ENCODE data around the gene TENM3. TPM values are rescaled to one million over a fixed set of nuclear protein-coding genes. Genes with fewer than 3 reads are reported as not detected.

TENM3 gene
- total RNA-seq, 1 experiment from 2014 or later = 0.87 TPM

- H3K9me2 ChIP-seq (replicated peaks; ENCODE audit: low read length) = no peaks in the 10 kb centered on the region
- H3K27ac ChIP-seq (ENCODE audit: low read length) = no peak overlapping the region
- ChIA-PET POLR2A (ENCODE audit: unreplicated experiment) (no interaction called here), CTCF (no interaction called here)
- no peaks in the 10 kb centered on the region for H3K9me3 ChIP-seq (ENCODE audit: low read length)
- H2AFZ ChIP-seq (ENCODE audit: low read length) = no peak overlapping the region
- no peaks in the 10 kb centered on the region for H3K27me3 ChIP-seq (ENCODE audit: low read length)
- intact Hi-C loops (cut with micrococcal nuclease) = no loop called here
- no peaks in the 10 kb centered on the region for H4K20me1 ChIP-seq (ENCODE audit: low read length)
- H3K4me2 ChIP-seq (ENCODE audit: low read length) = no peak overlapping the region
- BruUV-seq (replicated peaks) = no TSS peak
- H3K4me1 ChIP-seq (ENCODE audit: insufficient read depth, low read length) = no peaks in the 10 kb centered on the region
- H3F3A ChIP-seq (ENCODE audit: low read length, unreplicated experiment) = no peaks in the 10 kb centered on the region
- no peak overlapping the region for H3K9ac ChIP-seq (ENCODE audit: low read length)
- no peak overlapping the region for H3K4me3 ChIP-seq (ENCODE audit: low read length)
- DNase-seq (no peak), ATAC-seq (no peak)
- no peaks in the 10 kb centered on the region for H3K36me3 ChIP-seq (ENCODE audit: low read depth, low read length)
- no peak for TF ChIP-seq CTCF (conservative IDR thresholded peaks at IDR 0.05; ENCODE audit: low read depth, low read length)
- TF ChIP-seq EZH2 (IDR thresholded peaks at IDR 0.05; ENCODE audit: low read length, unreplicated experiment) = no peak
- TF ChIP-seq EZH2phosphoT487 (IDR thresholded peaks at IDR 0.05; ENCODE audit: borderline replicate concordance, low read length) = no peak
- H3K79me2 ChIP-seq (ENCODE audit: low read length) = no peaks in the 10 kb centered on the region
Measured at GRCh38 chr4:182680234-182680653, 437.0 kb downstream of the TENM3 start.

GRCh38 chr4:182683661-182684060 is 440.5 kb downstream of the TENM3 start:
- ATAC-seq (no peak), DNase-seq (no peak)
- BruUV-seq (replicated peaks) = no TSS peak
- POLR2A ChIA-PET (ENCODE audit: unreplicated experiment) = no interaction called here
- no peaks in the 10 kb centered on the region for H3F3A ChIP-seq (ENCODE audit: low read length, unreplicated experiment)
- no peak overlapping the region for H3K4me3 ChIP-seq (ENCODE audit: low read length)
- CTCF ChIA-PET = no interaction called here
- H3K4me2 ChIP-seq (ENCODE audit: low read length) = no peak overlapping the region
- TF ChIP-seq EZH2 (IDR thresholded peaks at IDR 0.05; ENCODE audit: low read length, unreplicated experiment) (no peak), CTCF (conservative IDR thresholded peaks at IDR 0.05; ENCODE audit: low read depth, low read length) (no peak), EZH2phosphoT487 (IDR thresholded peaks at IDR 0.05; ENCODE audit: borderline replicate concordance, low read length) (no peak)
- H3K27me3 ChIP-seq (ENCODE audit: low read length) = no peaks in the 10 kb centered on the region
- H4K20me1 ChIP-seq (ENCODE audit: low read length) = no peaks in the 10 kb centered on the region
- no peak overlapping the region for H2AFZ ChIP-seq (ENCODE audit: low read length)
- no peaks in the 10 kb centered on the region for H3K79me2 ChIP-seq (ENCODE audit: low read length)
- no peaks in the 10 kb centered on the region for H3K4me1 ChIP-seq (ENCODE audit: insufficient read depth, low read length)
- H3K9me3 ChIP-seq (ENCODE audit: low read length) = no peaks in the 10 kb centered on the region
- no peaks in the 10 kb centered on the region for H3K9me2 ChIP-seq (replicated peaks; ENCODE audit: low read length)
- no peaks in the 10 kb centered on the region for H3K36me3 ChIP-seq (ENCODE audit: low read depth, low read length)
- intact Hi-C loops (cut with micrococcal nuclease) = no loop called here
- no peak overlapping the region for H3K9ac ChIP-seq (ENCODE audit: low read length)
- H3K27ac ChIP-seq (ENCODE audit: low read length) = no peak overlapping the region

GRCh38 chr4:182684796-182685195 is 441.6 kb downstream of the TENM3 start:
- no peak for ATAC-seq
- Histone ChIP-seq H3K4me3 (ENCODE audit: low read length) (no peak overlapping the region), H3K9ac (ENCODE audit: low read length) (no peak overlapping the region), H3K4me1 (ENCODE audit: insufficient read depth, low read length) (no peaks in the 10 kb centered on the region), H3K36me3 (ENCODE audit: low read depth, low read length) (no peaks in the 10 kb centered on the region), H3K4me2 (ENCODE audit: low read length) (no peak overlapping the region), H3K27me3 (ENCODE audit: low read length) (no peaks in the 10 kb centered on the region), H3K79me2 (ENCODE audit: low read length) (no peaks in the 10 kb centered on the region), H3K9me3 (ENCODE audit: low read length) (no peaks in the 10 kb centered on the region), H4K20me1 (ENCODE audit: low read length) (no peaks in the 10 kb centered on the region), H3K27ac (ENCODE audit: low read length) (no peak overlapping the region), H3K9me2 (replicated peaks; ENCODE audit: low read length) (no peaks in the 10 kb centered on the region), H2AFZ (ENCODE audit: low read length) (no peak overlapping the region), H3F3A (ENCODE audit: low read length, unreplicated experiment) (no peaks in the 10 kb centered on the region)
- TF ChIP-seq EZH2 (IDR thresholded peaks at IDR 0.05; ENCODE audit: low read length, unreplicated experiment) (no peak), EZH2phosphoT487 (IDR thresholded peaks at IDR 0.05; ENCODE audit: borderline replicate concordance, low read length) (no peak), CTCF (conservative IDR thresholded peaks at IDR 0.05; ENCODE audit: low read depth, low read length) (no peak)
- BruUV-seq (replicated peaks) = no TSS peak
- DNase-seq = no peak
- intact Hi-C loops (cut with micrococcal nuclease) = no loop called here
- CTCF ChIA-PET = no interaction called here
- POLR2A ChIA-PET (ENCODE audit: unreplicated experiment) = no interaction called here
